Dermis microvascular lymphatic vessel endothelial cell (primary cell): ENCODE results near the gene TBC1D14. TPM values are rescaled to one million over a fixed set of nuclear protein-coding genes. Genes with fewer than 3 reads are reported as not detected.

ENCODE experiments used
- DNase-seq, 2 donors: peaks; one replicate each; pipeline versions ENCODE4 v3.0.0 to v3.0.0-alpha.2; 2010; ENCODE audit warnings: low read depth in 2 of 2
- total RNA-seq: library from RNA; depleted of rRNA; stranded (reverse); fragments of >200 nt; gene quantifications from 2 replicates; pipeline ENCODE4 v1.2.1, GENCODE V29; 2014

The TBC1D14 gene
- total RNA-seq, 1 donor from 2014 or later: 17.1 TPM

- DNase-seq: no peak
These were observed 19.7 kb downstream of the TBC1D14 start for GRCh38 chr4:6929339-6929811.

DNA sequence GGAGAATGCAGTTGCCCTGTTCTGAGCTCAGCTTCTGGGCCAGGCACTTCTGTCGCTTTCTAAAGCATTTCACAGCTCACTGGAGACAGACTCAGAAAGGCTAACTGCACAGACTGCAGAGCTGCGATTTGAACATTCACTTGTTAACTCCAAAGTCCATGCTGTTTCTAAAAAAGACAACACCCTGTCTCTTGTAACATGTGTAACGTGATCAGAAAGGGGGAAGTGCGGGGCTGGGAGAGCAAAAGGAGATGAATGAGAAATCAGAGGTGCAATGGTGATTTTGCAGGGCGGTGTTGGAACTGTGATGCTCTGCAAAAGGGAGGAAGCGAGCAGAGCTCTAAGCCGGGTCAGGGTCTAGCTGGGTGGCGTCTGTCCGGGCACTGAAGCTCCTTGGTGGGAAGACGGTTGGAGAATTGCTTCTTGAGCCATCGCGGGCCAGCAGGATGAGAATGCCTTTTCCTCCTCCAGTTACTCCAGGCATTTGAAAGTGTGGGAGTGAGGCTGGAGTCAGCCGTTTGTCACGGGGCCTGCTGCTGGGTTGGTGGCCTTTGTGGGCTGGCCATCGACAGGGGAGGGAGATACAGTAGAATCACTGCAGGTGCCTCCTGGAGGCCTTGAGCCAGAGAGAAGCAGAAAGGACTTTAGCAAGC lies 20.3 kb downstream of the TBC1D14 start:
- no peak for DNase-seq

DNA sequence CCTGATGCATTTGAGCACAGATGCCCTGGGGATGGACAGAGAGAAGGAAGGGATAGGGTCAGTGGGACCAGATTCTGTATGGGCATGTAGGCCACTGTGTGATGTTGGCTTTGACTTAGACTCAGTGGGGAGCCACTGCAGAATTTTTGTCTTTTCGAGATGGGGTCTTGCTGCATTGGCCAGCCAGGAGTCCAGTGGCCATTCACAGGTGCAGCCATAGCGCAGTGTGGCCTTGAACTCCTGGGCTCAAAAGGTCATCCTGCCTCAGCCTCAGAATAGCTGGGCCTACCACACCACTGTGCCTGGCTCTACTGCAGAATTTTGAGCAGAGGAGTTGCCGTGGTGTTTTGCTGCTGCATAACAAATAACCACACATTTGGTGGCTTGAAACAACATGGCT lies 22.8 kb downstream of the TBC1D14 start:
- DNase-seq: no peak

DNA sequence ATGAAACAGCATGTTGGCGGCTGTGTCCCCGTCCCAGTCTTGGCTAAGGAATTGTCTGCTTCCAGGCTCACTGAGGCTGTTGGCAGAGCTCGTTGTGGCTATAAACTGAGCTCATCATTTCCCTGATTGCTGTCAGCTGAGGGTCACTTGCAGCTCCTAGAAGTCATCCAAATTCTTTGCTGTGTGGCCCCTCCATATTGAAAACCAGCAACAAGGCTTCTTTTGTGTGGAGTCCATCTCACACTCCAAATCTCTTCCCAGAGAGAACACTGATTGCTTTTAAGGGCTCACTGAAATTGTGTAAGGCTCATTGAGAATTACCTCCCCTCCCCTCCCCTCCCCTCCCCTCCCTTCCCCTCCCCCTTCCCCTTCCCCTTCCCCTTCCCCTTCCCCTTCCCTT lies 23.3 kb downstream of the TBC1D14 start:
- DNase-seq: no peak

GRCh38 chr4:6933691-6934430 lies 24.2 kb downstream of the TBC1D14 start:
- DNase-seq: no peak

GRCh38 chr4:6935965-6936364 lies 26.3 kb downstream of the TBC1D14 start:
- DNase-seq: no peak

DNA sequence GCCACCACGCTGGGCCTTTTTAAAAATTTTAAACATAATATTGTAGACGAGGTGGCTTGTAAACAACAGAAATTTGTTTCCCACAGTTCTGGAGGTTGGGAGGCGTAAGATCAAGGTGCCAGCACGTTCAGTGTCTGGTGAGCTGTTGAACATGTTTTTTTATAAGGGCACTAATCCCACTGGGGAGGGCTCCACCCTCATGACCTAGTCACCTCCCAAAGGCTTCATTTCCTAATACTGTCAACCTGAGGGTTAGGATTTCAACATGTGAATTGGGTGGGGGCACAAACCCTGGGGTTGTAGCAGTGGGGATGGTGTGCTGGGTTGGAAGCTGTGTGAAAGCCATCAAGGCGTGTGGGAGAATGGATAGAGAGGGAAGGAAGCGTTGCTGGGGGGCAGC lies 27.6 kb downstream of the TBC1D14 start:
- DNase-seq: no peak

GRCh38 chr4:6937754-6938153 lies 28.1 kb downstream of the TBC1D14 start:
- no peak for DNase-seq

DNA sequence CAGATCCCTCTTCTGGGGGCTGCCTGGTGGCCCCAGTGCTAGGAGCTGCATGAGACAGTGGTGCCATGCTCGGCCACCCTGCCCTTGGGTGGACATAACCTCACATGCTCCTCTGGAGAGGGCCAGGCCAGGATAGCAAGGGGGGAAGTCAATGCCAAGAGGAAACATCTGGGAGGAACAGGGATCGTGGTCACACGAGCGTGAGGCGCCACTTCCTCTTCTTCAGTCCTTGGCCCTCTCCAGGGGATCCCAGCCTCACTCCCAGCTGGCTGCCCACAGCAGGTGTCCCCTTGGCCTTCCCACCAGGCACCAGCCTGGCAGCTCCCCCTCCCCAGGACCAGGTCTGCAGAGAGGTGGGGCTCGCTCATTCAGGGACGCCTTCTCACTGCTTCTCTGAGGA lies 28.6 kb downstream of the TBC1D14 start:
- peak in 1 of 2 donors; percentile 56 for DNase-seq

DNA sequence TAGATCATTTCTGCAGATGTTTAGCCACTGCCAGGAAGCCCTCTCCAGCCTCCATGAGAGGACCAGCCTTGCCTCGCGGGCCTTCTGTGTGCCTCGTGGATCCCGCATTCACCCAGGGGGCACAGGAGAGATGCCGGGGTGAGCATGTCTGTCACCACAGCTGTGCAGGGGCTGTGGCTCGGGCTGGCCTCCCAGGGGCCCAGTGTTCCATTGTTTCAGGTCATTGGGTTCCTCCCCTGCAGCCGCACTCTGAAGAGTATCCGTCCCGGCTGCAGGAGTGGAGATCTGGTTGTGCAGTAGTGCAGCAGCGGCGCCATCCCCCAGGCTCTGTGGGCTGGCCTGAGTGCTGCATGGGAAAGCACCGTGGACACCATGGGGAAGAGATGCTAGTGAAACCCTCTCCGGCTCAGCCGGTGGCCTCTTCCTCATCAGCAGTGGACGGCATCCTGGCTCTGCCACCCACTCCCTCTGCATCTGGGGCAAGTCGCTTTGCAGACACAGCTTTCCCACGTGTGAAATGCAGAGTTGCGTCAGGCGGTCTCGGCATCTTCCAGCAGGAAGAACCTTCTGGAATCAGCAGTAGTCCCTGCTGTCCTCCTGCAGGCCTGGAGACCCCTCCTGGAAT lies 29.1 kb downstream of the TBC1D14 start:
- no peak for DNase-seq

- no peak for DNase-seq
These were observed 30.4 kb downstream of the TBC1D14 start for GRCh38 chr4:6939761-6940743.

- no peak for DNase-seq
These were observed 31.1 kb downstream of the TBC1D14 start for GRCh38 chr4:6940744-6941137.

- no peak for DNase-seq
These were observed 32.2 kb downstream of the TBC1D14 start for GRCh38 chr4:6941796-6942195.

DNA sequence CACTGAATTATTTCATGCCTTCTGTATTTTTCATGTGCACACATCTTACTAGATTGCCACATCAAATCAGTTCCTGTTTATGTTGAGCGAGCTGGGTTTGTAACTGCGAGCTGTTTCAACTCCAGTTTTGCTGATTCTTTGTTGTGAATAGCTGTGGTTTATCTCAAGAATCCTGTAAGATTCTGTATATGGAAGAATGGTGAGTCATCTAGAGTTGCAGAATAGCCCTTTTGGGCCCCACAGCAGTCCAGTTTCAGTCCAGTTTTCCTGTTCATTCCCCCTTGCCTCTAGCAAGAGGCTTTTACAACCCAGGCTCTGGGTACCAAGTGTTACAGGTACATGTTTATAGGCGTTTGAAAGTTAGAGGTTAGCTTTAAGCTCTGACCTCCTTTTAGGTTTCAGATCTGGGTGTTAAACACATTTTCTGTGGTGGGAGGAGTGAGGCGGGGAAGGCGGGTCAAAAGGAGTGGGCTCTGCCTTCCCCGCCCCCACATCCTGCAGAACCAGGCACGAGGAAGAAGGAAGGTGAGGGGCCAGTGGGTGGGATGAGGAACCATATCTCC lies 32.7 kb downstream of the TBC1D14 start:
- peak in 1 of 2 donors; percentile 37 for DNase-seq

GRCh38 chr4:6943012-6943884 lies 33.6 kb downstream of the TBC1D14 start:
- no peak for DNase-seq

DNA sequence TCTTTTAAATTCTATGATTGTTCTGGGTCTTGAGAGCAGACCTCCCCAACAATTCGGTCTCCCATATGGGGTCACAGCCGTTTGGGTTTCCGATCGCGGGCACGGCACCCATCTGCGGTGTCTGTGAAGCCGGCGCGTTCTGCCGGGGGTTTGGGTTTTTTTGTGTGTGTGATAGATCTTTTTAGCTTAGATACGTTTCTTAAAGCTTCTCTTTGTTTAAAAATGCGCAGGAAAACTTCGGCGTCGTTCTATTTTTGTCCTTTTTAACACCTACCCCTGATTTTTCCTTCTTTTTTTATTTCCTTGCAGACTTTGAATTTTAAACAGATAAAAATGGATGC lies 34.2 kb downstream of the TBC1D14 start:
- no peak for DNase-seq

GRCh38 chr4:6944301-6945051 lies 34.9 kb downstream of the TBC1D14 start:
- DNase-seq: peak in 1 of 2 donors; percentile 21

DNA sequence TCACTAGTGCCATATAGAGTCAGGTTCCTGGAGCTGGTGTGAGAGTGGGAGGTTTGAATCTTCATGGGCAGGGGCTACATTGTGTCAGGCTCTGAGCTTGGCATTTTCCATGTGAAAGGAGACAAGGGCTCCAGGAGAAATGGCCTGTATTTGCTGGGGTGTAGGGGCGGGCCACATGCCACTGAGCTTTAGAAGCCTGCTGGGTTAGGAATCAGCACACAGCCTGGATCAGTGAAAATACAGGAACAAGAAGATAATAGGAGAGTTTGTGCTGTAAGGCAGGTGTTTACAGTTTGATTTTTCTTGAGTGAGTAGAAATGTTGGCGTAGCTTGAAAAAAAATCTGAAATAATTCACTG lies 35.4 kb downstream of the TBC1D14 start:
- no peak for DNase-seq

- DNase-seq: no peak
These were observed 36.9 kb downstream of the TBC1D14 start for GRCh38 chr4:6946497-6946896.

GRCh38 chr4:6948134-6948460 lies 38.5 kb downstream of the TBC1D14 start:
- DNase-seq: no peak
